ENCODE data around the gene RUFY3.

DNA sequence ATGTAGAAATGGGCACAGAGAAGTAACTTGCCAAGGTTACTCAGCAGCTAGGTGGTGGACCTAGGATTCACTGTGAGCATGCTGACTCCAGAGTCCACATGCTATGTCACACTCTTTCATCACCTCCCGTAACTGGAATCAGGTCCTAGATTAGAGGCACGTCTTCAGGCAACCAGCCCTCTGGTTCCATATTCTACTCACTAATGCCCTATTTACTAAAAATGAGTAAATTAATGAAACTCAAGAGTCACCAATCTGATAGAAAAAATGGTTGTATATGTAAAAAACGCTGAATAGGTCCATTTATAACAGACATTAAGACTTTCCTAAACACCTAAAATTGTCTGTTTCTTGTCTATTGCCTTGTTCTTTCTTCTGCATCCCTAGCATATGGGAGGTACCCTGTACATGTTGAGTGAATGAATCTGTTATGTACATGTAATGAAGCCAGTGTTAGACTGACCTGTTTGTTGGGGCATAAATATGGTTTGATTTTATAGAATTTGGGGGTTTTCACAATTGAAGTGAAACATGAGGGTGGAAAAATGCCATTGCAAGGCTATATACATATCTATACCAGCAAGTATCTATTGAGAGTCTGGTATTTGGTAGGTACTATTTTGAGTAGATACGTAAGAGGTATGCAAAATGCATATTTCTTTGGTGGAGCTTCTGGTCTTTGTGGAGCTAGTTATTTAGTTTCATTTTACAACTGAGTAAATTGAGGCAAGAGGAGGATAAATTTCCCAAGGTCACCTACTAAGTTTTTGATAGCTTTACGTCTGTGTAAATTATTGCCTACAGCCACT lies 7.5 kb upstream of the RUFY3 start:
- TF ChIP-seq, protein P1, sequence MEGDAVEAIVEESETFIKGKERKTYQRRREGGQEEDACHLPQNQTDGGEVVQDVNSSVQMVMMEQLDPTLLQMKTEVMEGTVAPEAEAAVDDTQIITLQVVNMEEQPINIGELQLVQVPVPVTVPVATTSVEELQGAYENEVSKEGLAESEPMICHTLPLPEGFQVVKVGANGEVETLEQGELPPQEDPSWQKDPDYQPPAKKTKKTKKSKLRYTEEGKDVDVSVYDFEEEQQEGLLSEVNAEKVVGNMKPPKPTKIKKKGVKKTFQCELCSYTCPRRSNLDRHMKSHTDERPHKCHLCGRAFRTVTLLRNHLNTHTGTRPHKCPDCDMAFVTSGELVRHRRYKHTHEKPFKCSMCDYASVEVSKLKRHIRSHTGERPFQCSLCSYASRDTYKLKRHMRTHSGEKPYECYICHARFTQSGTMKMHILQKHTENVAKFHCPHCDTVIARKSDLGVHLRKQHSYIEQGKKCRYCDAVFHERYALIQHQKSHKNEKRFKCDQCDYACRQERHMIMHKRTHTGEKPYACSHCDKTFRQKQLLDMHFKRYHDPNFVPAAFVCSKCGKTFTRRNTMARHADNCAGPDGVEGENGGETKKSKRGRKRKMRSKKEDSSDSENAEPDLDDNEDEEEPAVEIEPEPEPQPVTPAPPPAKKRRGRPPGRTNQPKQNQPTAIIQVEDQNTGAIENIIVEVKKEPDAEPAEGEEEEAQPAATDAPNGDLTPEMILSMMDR (IDR thresholded peaks at IDR 0.05): no peak
- TF ChIP-seq POLR2A (IDR thresholded peaks at IDR 0.05): no peak

Data from testis (tissue), 2 donors.